ENCODE results near the gene ASB2.

The ASB2 gene

DNA sequence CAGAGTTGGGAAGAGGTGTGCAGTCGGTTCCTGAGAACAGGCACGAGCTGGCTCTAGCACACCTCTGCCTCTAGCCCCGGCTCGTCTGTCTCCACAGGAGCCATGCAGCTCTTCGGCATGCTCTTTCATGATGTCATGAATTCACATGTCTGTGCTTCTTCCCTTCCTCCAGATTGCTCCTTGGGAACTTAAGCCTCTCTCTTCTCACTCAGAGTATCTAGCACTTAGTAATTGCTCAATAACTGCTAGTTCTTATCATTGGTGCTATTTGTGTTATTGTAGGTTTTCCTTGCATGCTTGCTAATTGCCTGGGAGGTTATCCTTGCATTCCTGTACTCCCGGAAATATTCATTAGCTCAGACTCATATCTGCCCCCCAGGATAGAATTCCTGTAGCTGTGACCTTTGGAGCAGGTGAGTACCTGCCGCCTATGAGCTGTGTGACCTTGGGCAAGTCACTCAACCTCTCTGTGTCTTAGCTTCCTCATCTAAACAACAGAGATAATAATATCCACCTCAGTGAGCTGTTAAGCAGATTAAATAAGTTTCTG is 29.8 kb downstream of the ASB2 start:
- DNase-seq (ENCODE audit: low read depth) = no peak

DNA sequence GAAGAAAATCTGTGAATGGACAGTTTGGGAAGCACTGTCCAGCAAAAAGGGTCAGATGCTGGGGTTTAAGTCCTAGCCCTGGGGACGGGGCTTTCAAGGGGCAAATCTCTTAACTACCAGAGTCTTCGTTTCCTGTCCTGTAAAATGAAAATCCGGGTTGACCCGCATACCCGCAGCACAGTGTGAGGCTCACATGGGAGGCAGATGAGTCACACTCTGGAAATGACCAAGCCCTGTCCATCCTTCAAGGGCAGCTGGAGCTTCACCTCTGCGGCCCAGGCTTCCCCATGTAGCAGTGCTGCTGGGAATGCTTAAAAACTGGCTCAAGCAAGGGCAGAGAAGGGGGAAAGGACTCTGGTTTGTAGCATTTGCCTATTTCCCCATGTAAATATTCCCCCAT is 30.3 kb downstream of the ASB2 start:
- no peak for DNase-seq (ENCODE audit: low read depth)

- no peak for DNase-seq (ENCODE audit: low read depth)
Observed at GRCh38 chr14:93945070-93945399, 31.3 kb downstream of the ASB2 start.

DNA sequence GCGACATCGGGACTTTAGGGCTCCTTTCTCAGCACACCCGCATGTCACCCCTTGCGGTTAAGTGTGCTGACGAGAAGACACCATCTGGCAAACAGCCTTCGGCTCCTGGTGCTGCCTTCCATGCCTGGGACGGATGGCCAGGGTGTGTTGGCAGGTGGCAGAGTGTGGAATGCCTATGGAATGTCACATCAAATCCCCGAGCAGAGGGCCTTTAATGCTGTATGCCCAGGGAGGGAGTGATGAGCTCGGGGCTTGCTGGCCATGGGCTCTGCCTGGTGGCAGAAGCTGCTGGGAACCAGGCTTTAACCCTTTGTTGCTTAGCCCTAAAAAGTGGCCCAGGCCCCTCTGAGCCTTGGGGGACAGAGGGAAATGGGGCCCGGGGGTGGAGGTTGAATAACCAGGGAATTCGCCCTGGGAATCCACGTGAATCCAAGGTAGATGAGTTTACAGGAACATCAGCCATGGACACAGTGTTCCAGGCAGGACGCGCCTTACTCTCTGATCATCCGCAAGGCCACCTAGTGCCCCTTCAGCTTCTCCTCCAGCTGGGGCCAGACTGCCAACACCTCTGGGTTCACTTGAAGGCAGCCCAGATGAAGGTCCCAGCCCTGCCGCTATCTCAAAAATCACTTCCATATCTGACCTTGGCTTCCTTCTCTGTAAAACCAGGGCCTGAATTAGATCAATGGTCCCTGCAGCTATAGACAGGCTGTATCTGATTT is 31.9 kb downstream of the ASB2 start:
- DNase-seq (ENCODE audit: low read depth) = no peak

DNA sequence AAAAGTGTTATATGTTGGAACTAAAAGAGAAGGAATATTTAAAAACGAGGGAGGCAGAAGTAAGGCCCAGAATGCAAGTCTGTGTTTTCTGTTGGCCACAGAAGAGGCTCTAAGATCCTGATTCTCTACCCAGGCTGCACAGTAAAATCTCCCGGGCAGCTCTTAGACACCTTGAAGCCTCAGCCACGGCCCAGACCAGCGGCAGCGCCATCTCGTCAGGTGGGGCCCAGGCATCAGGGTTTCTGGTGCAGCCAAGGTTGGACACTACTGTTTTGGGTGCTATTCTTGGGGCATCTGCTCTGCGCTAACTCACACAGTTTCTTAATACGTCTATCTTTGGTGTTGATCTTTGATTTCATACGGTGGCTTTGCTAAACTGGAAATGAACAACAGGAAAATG is 32.4 kb downstream of the ASB2 start:
- DNase-seq (ENCODE audit: low read depth) = no peak

DNA sequence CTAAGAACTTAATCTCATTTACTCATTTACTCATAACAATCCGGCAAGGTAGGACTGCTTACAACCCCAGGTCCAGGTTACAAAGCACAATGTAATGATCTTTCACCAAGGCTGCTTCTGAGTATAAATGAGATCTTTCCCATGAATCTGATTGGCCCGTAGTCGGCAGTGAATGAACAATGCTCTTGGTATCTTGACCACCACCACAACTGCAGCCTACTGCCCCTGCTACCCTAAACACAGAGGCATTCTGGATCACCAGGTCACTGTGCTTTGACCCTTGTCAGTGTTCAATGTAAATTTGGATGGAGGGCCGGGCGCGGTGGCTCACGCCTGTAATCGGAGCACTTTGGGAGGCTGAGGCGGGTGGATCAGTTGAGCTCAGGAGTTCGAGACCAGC is 33.3 kb downstream of the ASB2 start:
- DNase-seq (ENCODE audit: low read depth) = no peak

GRCh38 chr14:93941293-93941910 is 35.0 kb downstream of the ASB2 start:
- no peak for DNase-seq (ENCODE audit: low read depth)

GRCh38 chr14:93940437-93940836 is 35.9 kb downstream of the ASB2 start:
- no peak for DNase-seq (ENCODE audit: low read depth)

GRCh38 chr14:93939304-93940229 is 36.8 kb downstream of the ASB2 start:
- no peak for DNase-seq (ENCODE audit: low read depth)

GRCh38 chr14:93938751-93939303 is 37.5 kb downstream of the ASB2 start:
- DNase-seq (ENCODE audit: low read depth) = no peak

GRCh38 chr14:93937519-93937918 is 38.9 kb downstream of the ASB2 start:
- DNase-seq (ENCODE audit: low read depth) = no peak

GRCh38 chr14:93936926-93937325 is 39.4 kb downstream of the ASB2 start:
- no peak for DNase-seq (ENCODE audit: low read depth)

DNA sequence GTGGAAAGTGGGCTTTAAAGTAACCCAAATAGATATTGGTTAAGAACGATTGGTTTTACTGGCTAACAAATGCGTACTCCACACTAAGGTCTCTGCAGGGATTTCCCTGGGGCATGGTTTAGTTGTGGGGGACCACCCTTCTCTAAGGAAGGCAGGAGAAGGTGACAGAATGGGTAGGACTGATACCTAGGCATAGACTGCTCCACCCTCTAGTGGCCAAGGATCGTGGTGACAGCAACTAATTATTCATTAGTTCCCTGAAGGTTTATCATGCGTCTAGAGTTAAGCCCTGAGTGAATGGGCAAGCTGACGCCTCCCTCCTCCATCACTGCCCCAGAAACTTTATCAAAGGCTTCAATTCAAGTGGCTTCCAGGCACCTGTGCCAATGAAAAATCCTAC is 40.1 kb downstream of the ASB2 start:
- DNase-seq (ENCODE audit: low read depth) = no peak

- no peak for DNase-seq (ENCODE audit: low read depth)
Observed at GRCh38 chr14:93935213-93935612, 41.2 kb downstream of the ASB2 start.

- no peak for DNase-seq (ENCODE audit: low read depth)
Observed at GRCh38 chr14:93932642-93933041, 43.7 kb downstream of the ASB2 start.

GRCh38 chr14:93930989-93931307 is 45.4 kb downstream of the ASB2 start:
- DNase-seq (ENCODE audit: low read depth) = no peak

- DNase-seq (ENCODE audit: low read depth) = no peak
Observed at GRCh38 chr14:93930296-93930988, 45.9 kb downstream of the ASB2 start.

DNA sequence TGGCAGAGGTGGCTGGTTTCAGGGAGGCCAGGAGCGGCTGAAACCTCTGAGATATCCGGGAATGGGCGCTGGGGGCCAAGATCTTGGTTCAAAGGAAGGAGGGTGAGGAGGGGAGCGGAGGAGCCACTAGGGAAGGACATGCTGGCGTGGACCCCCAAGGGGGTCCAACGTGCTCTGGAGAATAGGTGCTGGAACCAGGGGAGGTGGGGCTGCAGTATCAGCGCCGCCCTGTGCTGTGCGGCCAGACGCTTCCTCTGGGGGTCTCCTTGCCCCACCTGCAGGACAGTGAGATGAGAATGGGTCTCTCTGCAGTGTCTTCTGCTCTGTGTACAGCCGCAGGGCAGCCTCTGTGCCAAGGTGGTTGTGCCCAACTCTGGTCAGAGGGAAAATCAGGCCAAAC is 46.7 kb downstream of the ASB2 start:
- DNase-seq (ENCODE audit: low read depth) = no peak

GRCh38 chr14:93929048-93929535 is 47.3 kb downstream of the ASB2 start:
- no peak for DNase-seq (ENCODE audit: low read depth)

- DNase-seq (ENCODE audit: low read depth) = no peak
Observed at GRCh38 chr14:93928184-93929047, 48.0 kb downstream of the ASB2 start.

- no peak for DNase-seq (ENCODE audit: low read depth)
Observed at GRCh38 chr14:93927800-93928145, 48.6 kb downstream of the ASB2 start.

All from stromal cell of bone marrow (primary cell).